ENCODE measurements around the gene UCHL1. TPM values are rescaled to one million over a fixed set of nuclear protein-coding genes. Genes with fewer than 3 reads are reported as not detected.

UCHL1 gene
- total and polyA plus RNA-seq, 2 of the 13 experiments (the other 11 are each of a cell fraction or from before 2014, with no cell fraction given): not detected

DNA sequence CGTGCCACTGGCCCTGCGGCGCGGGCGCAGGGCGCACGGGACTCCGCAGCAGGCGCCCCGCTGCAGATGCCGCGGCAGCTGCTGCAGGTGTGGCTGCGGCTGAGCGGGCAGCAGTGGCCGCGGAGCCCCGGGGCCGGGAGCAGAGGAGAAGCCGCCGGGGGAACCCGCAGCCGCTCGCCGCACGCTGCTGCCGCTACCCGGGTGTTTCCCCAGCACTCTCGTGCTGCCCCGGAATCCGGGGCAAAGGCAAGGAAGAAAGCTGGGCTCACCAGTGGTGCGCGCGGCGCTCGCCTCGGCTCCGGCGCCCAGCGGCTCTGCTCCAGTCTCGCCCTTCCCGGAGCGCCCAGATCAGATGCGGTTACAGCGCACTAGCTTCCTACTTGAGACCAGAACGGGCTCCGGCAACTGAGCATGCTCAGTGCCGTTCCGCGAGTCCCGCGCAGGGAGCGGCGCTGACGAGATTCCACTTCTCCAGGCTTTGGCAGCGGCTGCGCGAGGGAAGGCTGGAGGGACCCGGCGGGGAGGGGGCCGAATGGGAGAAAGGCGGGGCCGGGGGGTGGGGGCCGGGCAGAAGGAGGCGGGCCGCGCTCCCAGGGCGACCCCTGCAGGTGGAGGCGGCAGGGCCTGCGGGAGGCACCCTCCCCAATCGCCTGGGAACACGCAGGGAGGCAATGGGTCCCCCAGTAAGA is 42.4 kb upstream of the UCHL1 start, which contains the start of gene APBB2 (continued):
- TF ChIP-seq, protein P1, sequence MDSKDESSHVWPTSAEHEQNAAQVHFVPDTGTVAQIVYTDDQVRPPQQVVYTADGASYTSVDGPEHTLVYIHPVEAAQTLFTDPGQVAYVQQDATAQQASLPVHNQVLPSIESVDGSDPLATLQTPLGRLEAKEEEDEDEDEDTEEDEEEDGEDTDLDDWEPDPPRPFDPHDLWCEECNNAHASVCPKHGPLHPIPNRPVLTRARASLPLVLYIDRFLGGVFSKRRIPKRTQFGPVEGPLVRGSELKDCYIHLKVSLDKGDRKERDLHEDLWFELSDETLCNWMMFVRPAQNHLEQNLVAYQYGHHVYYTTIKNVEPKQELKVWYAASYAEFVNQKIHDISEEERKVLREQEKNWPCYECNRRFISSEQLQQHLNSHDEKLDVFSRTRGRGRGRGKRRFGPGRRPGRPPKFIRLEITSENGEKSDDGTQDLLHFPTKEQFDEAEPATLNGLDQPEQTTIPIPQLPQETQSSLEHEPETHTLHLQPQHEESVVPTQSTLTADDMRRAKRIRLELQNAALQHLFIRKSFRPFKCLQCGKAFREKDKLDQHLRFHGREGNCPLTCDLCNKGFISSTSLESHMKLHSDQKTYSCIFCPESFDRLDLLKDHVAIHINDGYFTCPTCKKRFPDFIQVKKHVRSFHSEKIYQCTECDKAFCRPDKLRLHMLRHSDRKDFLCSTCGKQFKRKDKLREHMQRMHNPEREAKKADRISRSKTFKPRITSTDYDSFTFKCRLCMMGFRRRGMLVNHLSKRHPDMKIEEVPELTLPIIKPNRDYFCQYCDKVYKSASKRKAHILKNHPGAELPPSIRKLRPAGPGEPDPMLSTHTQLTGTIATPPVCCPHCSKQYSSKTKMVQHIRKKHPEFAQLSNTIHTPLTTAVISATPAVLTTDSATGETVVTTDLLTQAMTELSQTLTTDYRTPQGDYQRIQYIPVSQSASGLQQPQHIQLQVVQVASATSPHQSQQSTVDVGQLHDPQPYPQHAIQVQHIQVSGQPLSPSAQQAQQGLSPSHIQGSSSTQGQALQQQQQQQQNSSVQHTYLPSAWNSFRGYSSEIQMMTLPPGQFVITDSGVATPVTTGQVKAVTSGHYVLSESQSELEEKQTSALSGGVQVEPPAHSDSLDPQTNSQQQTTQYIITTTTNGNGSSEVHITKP (CRISPR knock-in tag; IDR thresholded peaks at IDR 0.05; ENCODE audit: low read depth): peak; percentile 54; the same call in 1 of the 2 replicates
- TF ChIP-seq FOXA3 (CRISPR knock-in tag; IDR thresholded peaks at IDR 0.05) (peak; percentile 23; the same call in 1 of the 2 replicates), ZNF552 (CRISPR knock-in tag; IDR thresholded peaks at IDR 0.05; ENCODE audit: borderline replicate concordance) (no peak), ZNF614 (CRISPR knock-in tag; IDR thresholded peaks at IDR 0.05; ENCODE audit: borderline replicate concordance) (peak; percentile 25; the same call in 1 of the 2 replicates), TEAD3 (CRISPR knock-in tag; optimal IDR thresholded peaks at IDR 0.05; ENCODE audit: borderline replicate concordance) (peak; percentile 83), HOXA9 (CRISPR knock-in tag; IDR thresholded peaks at IDR 0.05; ENCODE audit: borderline replicate concordance) (0 out of 2 replicates have a peak, but pooled peaks have one; percentile 34), RFXAP (CRISPR knock-in tag; IDR thresholded peaks at IDR 0.05; ENCODE audit: borderline replicate concordance) (no peak; the same call in 1 of the 2 replicates), ZNF160 (CRISPR knock-in tag; IDR thresholded peaks at IDR 0.05) (0 out of 2 replicates have a peak, but pooled peaks have one; percentile 44), CHD2 (IDR thresholded peaks at IDR 0.05; ENCODE audit: low read depth, low read length) (peak; percentile 56; the same call in 1 of the 2 replicates), ZNF329 (CRISPR knock-in tag; IDR thresholded peaks at IDR 0.05; ENCODE audit: low read depth) (no peak), GLI4 (CRISPR knock-in tag; IDR thresholded peaks at IDR 0.05; ENCODE audit: borderline replicate concordance) (0 out of 2 replicates have a peak, but pooled peaks have one; percentile 81), MEIS1 (CRISPR knock-in tag; IDR thresholded peaks at IDR 0.05; ENCODE audit: borderline replicate concordance) (no peak), ZNF746 (CRISPR knock-in tag; IDR thresholded peaks at IDR 0.05) (0 out of 2 replicates have a peak, but pooled peaks have one; percentile 50), ZNF841 (CRISPR knock-in tag; IDR thresholded peaks at IDR 0.05; ENCODE audit: borderline replicate concordance) (no peak), MED13 (CRISPR knock-in tag; IDR thresholded peaks at IDR 0.05) (no peak; the same call in 1 of the 2 replicates), ZNF790 (CRISPR knock-in tag; IDR thresholded peaks at IDR 0.05; ENCODE audit: borderline replicate concordance) (no peak), HNRNPH1 (optimal IDR thresholded peaks at IDR 0.05; ENCODE audit: low read depth, low read length) (no peak), ZNF652 (CRISPR knock-in tag; IDR thresholded peaks at IDR 0.05; ENCODE audit: borderline replicate concordance, low read depth) (no peak), ZNF354B (CRISPR knock-in tag; IDR thresholded peaks at IDR 0.05) (no peak), TBX3 (IDR thresholded peaks at IDR 0.05; ENCODE audit: borderline replicate concordance) (no peak)
- TF ChIP-seq, protein P2, sequence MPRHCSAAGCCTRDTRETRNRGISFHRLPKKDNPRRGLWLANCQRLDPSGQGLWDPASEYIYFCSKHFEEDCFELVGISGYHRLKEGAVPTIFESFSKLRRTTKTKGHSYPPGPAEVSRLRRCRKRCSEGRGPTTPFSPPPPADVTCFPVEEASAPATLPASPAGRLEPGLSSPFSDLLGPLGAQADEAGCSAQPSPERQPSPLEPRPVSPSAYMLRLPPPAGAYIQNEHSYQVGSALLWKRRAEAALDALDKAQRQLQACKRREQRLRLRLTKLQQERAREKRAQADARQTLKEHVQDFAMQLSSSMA (CRISPR knock-in tag; IDR thresholded peaks at IDR 0.05): no peak
- TF ChIP-seq, protein P3, sequence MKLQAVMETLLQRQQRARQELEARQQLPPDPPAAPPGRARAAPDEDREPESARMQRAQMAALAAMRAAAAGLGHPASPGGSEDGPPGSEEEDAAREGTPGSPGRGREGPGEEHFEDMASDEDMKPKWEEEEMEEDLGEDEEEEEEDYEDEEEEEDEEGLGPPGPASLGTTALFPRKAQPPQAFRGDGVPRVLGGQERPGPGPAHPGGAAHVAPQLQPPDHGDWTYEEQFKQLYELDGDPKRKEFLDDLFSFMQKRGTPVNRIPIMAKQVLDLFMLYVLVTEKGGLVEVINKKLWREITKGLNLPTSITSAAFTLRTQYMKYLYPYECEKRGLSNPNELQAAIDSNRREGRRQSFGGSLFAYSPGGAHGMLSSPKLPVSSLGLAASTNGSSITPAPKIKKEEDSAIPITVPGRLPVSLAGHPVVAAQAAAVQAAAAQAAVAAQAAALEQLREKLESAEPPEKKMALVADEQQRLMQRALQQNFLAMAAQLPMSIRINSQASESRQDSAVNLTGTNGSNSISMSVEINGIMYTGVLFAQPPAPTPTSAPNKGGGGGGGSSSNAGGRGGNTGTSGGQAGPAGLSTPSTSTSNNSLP (IDR thresholded peaks at IDR 0.05; ENCODE audit: low read depth, low read length): no peak
